Endodermal cell (in vitro differentiated cells): ENCODE measurements around the gene LAMC1. TPM values are rescaled to one million over a fixed set of nuclear protein-coding genes. Genes with fewer than 3 reads are reported as not detected.

Experiments used
- DNase-seq: peaks from one replicate; pipeline ENCODE4 v3.0.0-alpha.2; 2017
- H3K27ac ChIP-seq: 2 replicates; pipeline ENCODE4 v1.5.1; 2013; ENCODE audit warnings: mild to moderate bottlenecking, low read depth, low read length, moderate library complexity
- H3K27me3 ChIP-seq: 2 replicates; pipeline ENCODE4 v1.6.1; 2013; ENCODE audit warnings: mild to moderate bottlenecking, low read length, moderate library complexity; ENCODE audit not compliant: insufficient read depth, control insufficient read depth, poor library complexity, severe bottlenecking
- H3K36me3 ChIP-seq: 2 replicates; pipeline ENCODE4 v1.7.0; 2013; ENCODE audit warnings: mild to moderate bottlenecking, low read length, moderate library complexity; ENCODE audit not compliant: control insufficient read depth, insufficient read depth
- H3K4me1 ChIP-seq: one replicate; pipeline ENCODE4 v1.7.0; 2013; ENCODE audit warnings: low read length; ENCODE audit not compliant: control insufficient read depth, insufficient read depth
- H3K4me3 ChIP-seq: 2 replicates; pipeline ENCODE4 v1.5.1; 2013; ENCODE audit warnings: mild to moderate bottlenecking, low read length, moderate library complexity
- H3K9ac ChIP-seq: 2 replicates; pipeline ENCODE4 v1.6.1; 2013; ENCODE audit warnings: mild to moderate bottlenecking, low read length, moderate library complexity; ENCODE audit not compliant: poor library complexity, severe bottlenecking; ENCODE audit errors: extremely low read depth
- H3K9me3 ChIP-seq: 2 replicates; pipeline ENCODE4 v1.6.1; 2013; ENCODE audit warnings: mild to moderate bottlenecking, low read length, moderate library complexity; ENCODE audit not compliant: control insufficient read depth
- H3K27ac Mint-ChIP-seq: 2 replicates; pipeline ENCODE4 v1.8.0; 2020; ENCODE audit warnings: mixed read lengths
- H3K27me3 Mint-ChIP-seq: 2 replicates; pipeline ENCODE4 v1.8.0; 2021; ENCODE audit warnings: mild to moderate bottlenecking, mixed read lengths; ENCODE audit not compliant: insufficient read depth
- H3K36me3 Mint-ChIP-seq: 2 replicates; pipeline ENCODE4 v1.8.0; 2020; ENCODE audit warnings: low read depth, mixed read lengths
- H3K4me1 Mint-ChIP-seq: 2 replicates; pipeline ENCODE4 v1.8.0; 2020; ENCODE audit warnings: mixed read lengths
- H3K4me3 Mint-ChIP-seq: 2 replicates; pipeline ENCODE4 v1.8.0; 2020; ENCODE audit warnings: mild to moderate bottlenecking, moderate library complexity, mixed read lengths
- H3K9me3 Mint-ChIP-seq: 2 replicates; pipeline ENCODE4 v1.8.0; 2020; ENCODE audit warnings: mild to moderate bottlenecking, mixed read lengths
- CTCF ChIP-seq: fragments of 200-600 bp; sonication (generic); conservative IDR thresholded peaks from 2 replicates; pipeline ENCODE4 v1.5.0; 2021; ENCODE audit warnings: antibody characterized with exemption, mild to moderate bottlenecking
- WGBS, 2 experiments: methylation state at CpG; one replicate each; pipeline versions ENCODE4 v1.1.5 to v1.1.7; 2013; ENCODE audit warnings: missing lambda C conversion rate in 2 of 2, mixed read lengths in 1 of 2; ENCODE audit not compliant: insufficient coverage in 1 of 2, insufficient read length in 1 of 2; 5-methylcytosine and 5-hydroxymethylcytosine counted together
- total RNA-seq, 2 donors: library from RNA; stranded (reverse); fragmentation: NEBNext Ultra II Directional in 1 of 2; extraction: Animal tissue kit (Norgen Biotek cat#: 25700) in 1 of 2; gene quantifications; 2 replicates in 1 of 2; 3 replicates in 1 of 2; pipeline ENCODE4 v1.2.1, GENCODE V29; 2021

Gene LAMC1
- total RNA-seq, 2 donors from 2014 or later, result 47.9 to 58.8 TPM

DNA sequence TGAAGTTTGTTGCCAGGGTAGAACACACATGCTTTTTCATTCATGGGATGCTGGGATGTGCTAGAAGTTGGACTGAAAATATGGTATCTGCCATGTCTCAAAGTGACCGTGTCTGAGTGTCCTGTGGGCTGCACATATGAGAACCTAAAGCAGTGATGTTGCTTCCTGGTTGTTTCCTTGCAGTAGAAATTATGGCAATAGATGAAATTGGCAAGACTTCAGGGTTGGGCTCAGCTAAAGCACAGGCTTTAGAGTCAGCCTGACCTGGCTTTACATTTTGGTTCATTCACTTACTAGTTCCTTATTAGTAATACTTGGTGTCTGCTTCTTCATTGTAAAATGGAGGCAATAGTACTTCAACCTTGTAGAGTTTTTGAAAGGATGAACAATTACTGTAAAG is 165.0 kb downstream of the LAMC1 start:
- DNase-seq, result no peak
- Histone ChIP-seq H3K4me1 (no peaks in the 10 kb centered on the region), H3K27me3 (peaks cover 57% of the 10 kb centered on the region), H3K36me3 (no peaks in the 10 kb centered on the region), H3K4me3 (no peak overlapping the region), H3K9me3 (no peaks in the 10 kb centered on the region), H3K9ac (no peak overlapping the region), H3K27ac (no peak overlapping the region)
- H3K27me3 Mint-ChIP-seq, result peaks cover 31% of the 10 kb centered on the region
- TF ChIP-seq CTCF, result no peak
- H3K36me3 Mint-ChIP-seq, result no peaks in the 10 kb centered on the region
- no peak overlapping the region for H3K4me3 Mint-ChIP-seq
- WGBS, 2 experiments, result 89 to 98% methylated on average over 1 of the region's 1 CpG
- H3K9me3 Mint-ChIP-seq, result no peaks in the 10 kb centered on the region
- H3K4me1 Mint-ChIP-seq, result peaks cover 17% of the 10 kb centered on the region
- no peak overlapping the region for H3K27ac Mint-ChIP-seq

DNA sequence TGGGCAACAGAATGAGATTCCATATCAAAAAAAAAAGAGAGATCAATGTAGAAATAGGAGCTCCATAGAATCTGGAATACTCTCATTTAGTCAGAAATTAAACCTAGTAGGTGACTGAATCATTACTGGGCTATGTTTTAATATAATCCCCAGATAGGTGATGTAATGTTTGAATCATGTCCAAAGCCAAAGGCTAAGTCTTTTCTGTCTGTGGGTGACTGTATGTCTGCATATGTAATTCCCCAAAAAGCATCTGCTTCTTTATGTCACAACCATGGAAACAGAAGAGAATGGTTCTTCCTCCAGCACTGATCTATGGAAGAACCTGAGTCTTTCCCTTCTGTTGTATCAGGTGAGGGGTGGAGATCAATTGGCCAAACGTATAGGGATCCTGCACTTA is 168.6 kb downstream of the LAMC1 start:
- Histone ChIP-seq H3K9ac (no peak overlapping the region), H3K27ac (no peak overlapping the region), H3K36me3 (no peaks in the 10 kb centered on the region), H3K4me1 (no peaks in the 10 kb centered on the region), H3K9me3 (no peaks in the 10 kb centered on the region), H3K27me3 (peaks cover 33% of the 10 kb centered on the region), H3K4me3 (no peak overlapping the region)
- DNase-seq, result no peak
- WGBS, 2 experiments, result 88% methylated on average over 1 of the region's 1 CpG; no CpG with 5 or more reads in 1 of the 2 experiments
- peaks cover 20% of the 10 kb centered on the region for H3K4me1 Mint-ChIP-seq
- H3K27me3 Mint-ChIP-seq, result peaks cover 18% of the 10 kb centered on the region
- H3K36me3 Mint-ChIP-seq, result no peaks in the 10 kb centered on the region
- no peak overlapping the region for H3K4me3 Mint-ChIP-seq
- no peaks in the 10 kb centered on the region for H3K9me3 Mint-ChIP-seq
- no peak for TF ChIP-seq CTCF
- H3K27ac Mint-ChIP-seq, result no peak overlapping the region

DNA sequence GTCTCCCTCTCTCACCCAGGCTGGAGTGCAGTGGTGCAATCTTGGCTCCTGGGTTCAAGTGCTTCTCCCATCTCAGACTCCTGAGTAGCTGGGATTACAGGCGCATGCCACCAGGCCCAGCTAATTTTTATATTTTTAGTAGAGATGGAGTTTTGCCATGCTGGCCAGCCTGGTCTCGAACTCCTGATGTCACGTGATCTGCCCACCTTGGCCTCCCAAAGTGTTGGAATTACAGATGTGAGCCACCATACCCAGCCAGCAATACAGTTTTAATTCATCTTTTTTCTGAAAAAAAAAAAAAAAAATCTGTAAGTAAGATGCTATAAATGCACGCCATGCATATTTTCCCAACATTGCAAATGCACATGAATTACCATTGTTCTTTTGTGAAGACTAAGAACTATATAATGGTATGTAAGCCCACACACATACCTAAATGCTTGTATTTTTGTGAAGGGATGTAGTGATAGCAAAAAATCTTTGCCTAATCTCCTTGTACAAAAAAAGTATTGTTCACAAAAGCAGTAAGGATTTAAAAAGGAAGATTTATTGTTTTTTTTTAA is 170.8 kb downstream of the LAMC1 start:
- Histone ChIP-seq H3K36me3 (no peaks in the 10 kb centered on the region), H3K27me3 (peaks cover 12% of the 10 kb centered on the region), H3K9ac (no peak overlapping the region), H3K9me3 (no peaks in the 10 kb centered on the region), H3K4me3 (no peak overlapping the region), H3K27ac (no peak overlapping the region), H3K4me1 (no peaks in the 10 kb centered on the region)
- H3K4me1 Mint-ChIP-seq, result peaks cover 13% of the 10 kb centered on the region
- no peak for DNase-seq
- no peak overlapping the region for H3K4me3 Mint-ChIP-seq
- no peaks in the 10 kb centered on the region for H3K9me3 Mint-ChIP-seq
- WGBS, 2 experiments, result 93 to 95% methylated on average over 3 of the region's 4 CpGs
- no peak for TF ChIP-seq CTCF
- peaks cover 11% of the 10 kb centered on the region for H3K27me3 Mint-ChIP-seq
- H3K27ac Mint-ChIP-seq, result no peak overlapping the region
- H3K36me3 Mint-ChIP-seq, result no peaks in the 10 kb centered on the region
